ENCODE data around the gene ZNRF3.
A peak's percentile ranks its signal among the peaks of the same experiment; 100 is the strongest.
"Not testable (repeated sequence)": the region's sequence is repeated elsewhere in the genome, so short reads cannot be mapped to it uniquely, and the experiment has no call there.

The ZNRF3 gene

DNA sequence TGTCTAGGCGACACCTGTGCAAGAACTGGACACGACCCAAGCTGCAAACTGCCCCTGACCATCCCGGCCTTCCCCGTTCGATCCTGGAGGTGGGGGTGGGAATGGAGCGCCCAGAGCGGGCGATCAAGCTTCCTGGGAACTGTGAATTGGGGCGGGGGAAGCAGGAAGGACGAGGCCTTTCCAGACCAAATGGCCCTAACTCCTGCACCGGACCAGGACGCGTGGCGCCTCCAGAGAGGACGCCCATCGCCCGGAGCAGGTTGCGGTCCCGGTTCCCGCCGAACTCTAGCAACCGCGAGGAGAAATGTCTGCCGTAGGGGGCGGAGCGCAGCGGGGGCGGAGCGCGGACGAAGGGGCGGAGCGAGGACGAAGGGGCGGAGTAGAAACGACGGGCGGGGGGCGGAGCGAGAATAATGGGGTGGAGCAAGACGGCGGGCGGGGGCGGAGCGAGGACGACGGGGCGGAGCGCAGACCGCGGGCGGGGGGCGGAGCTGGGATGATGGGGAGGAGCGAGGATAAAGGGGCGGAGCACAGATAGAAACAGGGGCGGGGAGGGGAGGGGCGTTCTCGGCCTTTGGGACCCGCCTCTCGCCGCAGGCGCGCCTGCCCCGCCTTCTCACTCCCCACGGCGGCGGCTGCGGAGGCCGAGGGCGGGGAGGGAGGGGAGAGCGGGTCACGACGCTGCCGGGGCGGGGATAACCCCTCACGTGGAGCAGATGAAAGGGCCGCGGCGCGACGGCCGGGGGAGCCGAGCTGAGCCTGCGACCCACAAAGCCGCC is at the start of gene ZNRF3:
Gene ZNRF3 (plus strand): TSS at position 695 of the 779 bp plus-strand sequence. CDS start 195 bp downstream, outside the sequence.
- DNase-seq, result peak; percentile 94

GRCh38 chr22:28835630-28836189 is 47.7 kb upstream of the ZNRF3 start:
- no peak for DNase-seq

GRCh38 chr22:28837640-28838039 is 45.7 kb upstream of the ZNRF3 start:
- no peak for DNase-seq

GRCh38 chr22:28838971-28839370 is 44.4 kb upstream of the ZNRF3 start:
- DNase-seq, result no peak

DNA sequence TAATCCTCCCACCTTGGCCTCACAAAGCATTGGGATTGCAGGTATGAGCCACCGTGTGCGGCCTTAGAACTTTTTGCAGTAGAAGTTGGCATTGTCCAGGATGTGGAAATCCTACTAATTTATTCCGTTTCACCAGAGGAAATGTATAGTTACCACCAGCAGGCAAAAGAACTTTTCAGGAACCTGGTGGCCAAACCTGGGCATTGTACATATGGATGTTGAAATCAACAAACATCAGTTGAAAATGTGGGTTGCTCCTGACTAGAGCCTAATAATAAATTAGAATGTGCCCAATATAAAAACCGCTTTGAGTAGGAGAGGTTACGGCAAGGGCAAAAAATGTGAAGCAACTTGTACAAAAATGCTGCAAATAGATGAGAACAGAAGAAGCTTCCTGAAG is 42.3 kb upstream of the ZNRF3 start:
- DNase-seq, result no peak

GRCh38 chr22:28843633-28844032 is 39.7 kb upstream of the ZNRF3 start:
- no peak for DNase-seq

DNA sequence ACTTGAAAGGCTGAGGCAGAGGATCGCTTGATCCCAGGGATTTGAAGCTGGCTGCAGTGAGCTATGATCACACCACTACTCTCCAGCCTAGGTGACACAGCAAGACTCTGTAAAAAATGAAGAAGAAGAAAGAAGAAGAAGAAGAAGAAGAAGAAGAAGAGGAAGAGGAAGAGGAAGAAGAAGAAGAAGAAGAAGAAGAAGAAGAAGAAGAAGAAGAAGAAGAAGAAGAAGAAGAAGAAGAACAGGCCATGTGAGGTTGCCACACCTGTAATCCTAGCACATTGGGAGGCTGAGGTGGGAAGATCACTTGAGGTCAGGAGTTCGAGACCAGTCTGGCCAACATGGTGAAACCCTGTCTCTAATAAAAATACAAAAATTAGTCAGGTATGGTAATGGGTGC is 39.1 kb upstream of the ZNRF3 start:
- DNase-seq, result not testable (repeated sequence)

- DNase-seq, result no peak
These were observed 36.4 kb upstream of the ZNRF3 start for GRCh38 chr22:28846994-28847393.

GRCh38 chr22:28855355-28856094 is 27.8 kb upstream of the ZNRF3 start:
- DNase-seq, result peak; percentile 58

DNA sequence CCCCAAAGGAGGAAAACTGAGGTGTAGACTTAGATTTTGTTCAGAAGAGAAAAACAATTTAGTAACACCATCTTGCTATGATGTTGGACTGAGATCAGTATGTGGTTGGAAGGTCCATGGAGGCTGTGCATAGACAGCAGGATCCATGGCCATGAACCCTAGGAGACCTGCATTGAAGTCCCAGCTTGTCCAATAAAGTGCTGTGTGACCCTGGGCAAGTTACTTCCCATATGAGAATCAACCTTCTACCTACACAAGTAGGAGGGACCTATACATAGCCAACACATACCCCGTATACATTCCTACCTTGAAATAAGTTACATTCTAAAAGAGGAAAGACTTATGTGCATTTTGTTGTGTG is 27.3 kb upstream of the ZNRF3 start:
- no peak for DNase-seq

- DNase-seq, result no peak
These were observed 26.1 kb upstream of the ZNRF3 start for GRCh38 chr22:28857288-28857687.

DNA sequence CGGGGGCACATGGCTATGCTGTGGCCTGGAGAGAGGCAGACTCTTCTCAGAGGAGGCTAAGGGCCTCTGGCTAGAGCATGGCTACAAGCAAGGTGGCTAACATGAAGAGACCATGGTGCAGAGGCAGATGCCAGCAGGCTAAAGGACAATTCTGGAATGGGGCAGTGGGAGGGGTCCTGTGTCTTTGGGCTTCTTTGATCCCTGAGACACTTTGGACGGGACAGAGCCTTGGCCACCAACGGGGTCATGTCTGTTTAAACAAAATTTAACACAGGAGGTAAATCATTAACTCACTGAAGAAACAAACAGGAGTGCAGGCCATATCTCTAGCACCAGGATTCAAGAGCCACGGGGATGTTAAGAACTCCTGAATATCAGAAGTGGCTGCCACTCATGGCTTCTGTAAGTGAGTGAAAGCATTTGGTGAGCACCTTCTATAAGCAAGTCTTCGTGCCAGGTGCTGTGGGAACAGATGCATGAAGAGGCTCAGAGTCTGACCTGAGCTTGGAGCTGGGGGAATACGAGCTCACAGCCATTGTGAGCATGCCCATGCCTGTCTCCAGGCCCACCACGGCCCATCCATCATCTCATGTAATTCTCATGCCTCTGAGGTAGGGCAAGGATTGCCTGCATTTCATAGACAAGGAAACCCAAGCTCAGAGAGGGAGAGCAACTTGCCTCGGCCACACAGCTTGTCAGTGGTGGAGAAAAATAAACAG is 18.3 kb upstream of the ZNRF3 start:
- DNase-seq, result no peak

DNA sequence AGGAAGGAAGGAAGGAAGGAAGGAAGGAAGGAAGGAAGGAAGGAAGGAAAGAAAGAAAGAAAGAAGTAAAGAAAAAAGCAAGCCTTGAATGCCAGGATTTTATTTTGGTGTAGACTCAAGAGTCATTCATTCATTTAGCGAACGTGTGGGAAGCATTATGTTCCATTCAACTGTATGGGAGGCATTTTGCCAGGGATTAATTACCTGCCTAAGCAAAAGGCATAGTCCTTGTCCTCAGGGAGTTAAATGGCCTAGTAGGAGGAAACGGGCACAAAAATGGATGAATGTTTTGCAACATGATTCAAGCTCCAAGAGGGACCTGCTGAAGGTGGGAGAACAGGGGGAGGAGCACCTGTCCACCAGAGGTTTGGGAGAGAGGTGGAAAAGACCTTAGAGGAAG is 16.2 kb upstream of the ZNRF3 start:
- DNase-seq, result no peak

DNA sequence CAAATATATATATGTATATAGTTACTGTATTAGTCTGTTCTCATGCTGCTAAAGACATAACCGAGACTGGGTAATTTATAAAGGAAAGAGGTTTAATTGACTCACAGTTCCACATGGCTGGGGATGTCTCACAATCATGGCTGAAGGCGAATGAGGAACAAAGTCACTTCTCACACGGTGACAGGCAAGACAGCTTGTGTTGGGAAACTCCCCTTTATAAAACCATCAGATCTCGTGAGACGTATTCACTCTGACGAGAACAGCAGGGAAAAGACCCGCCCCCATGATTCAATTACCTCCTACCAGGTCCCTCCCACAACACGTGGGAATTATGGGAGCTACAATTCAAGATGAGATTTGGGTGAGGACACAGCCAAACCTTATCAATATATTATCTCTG is 15.0 kb upstream of the ZNRF3 start:
- not testable (repeated sequence) for DNase-seq

DNA sequence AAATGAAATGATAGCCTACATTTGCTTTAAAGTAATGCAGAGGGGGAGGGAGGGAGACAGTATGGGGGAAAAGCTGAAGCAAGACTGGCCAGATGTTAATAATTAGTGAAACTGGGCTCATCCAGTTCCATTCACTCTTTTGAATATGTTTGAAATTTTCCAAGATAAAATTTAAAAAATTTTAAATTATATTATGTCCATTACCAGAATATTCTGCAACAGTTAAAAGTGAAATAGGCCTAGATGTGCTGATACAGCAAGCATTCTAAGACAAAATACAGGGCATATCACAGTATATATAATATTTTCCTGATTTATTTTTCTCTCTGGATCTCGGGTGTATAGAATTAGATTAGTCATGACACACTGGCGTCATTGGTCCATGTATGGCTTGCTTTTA is 13.6 kb upstream of the ZNRF3 start:
- DNase-seq, result no peak

DNA sequence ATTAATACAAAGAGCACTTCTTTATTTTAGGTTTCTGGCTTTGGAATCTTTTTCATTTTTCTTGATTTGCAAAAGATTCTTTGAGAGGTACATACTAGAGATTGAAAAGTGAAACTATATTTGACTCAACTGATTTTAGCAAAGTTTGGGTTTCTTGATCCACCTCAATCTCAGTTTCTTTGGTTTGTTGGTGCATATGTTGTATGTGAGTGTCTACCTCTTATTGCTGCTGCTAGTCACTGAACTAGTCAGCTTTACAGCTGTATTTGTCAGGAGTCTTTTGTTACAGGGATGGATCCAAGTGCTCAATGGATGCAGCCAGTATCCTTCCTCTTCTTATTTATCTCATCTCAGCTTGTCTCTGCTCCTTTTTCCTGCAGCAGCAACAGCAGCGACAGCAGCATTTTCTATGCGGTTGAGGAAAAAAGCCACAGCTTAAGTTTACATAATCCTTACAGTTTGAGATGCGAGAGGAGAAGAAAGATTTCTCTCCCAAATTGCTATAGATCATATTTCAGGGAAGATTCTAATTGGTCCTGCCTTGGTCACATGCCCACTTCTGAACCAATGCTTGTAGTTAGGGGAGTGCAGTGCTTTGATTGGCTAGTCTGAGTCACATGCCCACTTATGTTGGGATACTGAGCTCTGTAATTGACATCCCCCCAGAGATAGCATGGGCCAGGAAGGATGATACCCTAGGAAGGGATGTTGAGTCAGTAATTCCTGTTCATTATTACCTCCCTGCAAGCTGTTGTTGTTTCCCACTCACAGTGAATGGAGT is 10.0 kb upstream of the ZNRF3 start:
- no peak for DNase-seq

- DNase-seq, result no peak
These were observed 9.3 kb upstream of the ZNRF3 start for GRCh38 chr22:28874061-28874460.

- DNase-seq, result no peak
These were observed 8.5 kb upstream of the ZNRF3 start for GRCh38 chr22:28874811-28875320.

GRCh38 chr22:28882545-28882877 is 861 bp upstream of the ZNRF3 start:
- peak; percentile 30 for DNase-seq

GRCh38 chr22:28883657-28883916 is 215 bp downstream of the ZNRF3 start:
- no peak for DNase-seq

GRCh38 chr22:28883917-28884746 is 760 bp downstream of the ZNRF3 start:
- DNase-seq, result peak; percentile 46

Measured in CD4-positive, alpha-beta T cell treated with Interleukin-17A for 4 hours (primary cell).